HepG2 (cell line): ENCODE measurements around the gene CCDC34. TPM values are rescaled to one million over a fixed set of nuclear protein-coding genes. Genes with fewer than 3 reads are reported as not detected.
A peak's percentile ranks its signal among the peaks of the same experiment; 100 is the strongest.

ENCODE experiments used
- ATAC-seq: fragments of 200-7000 bp; cut with Tn5 transposase; 3 replicates; pipeline ENCODE4 v1.9.1; 2020; ENCODE audit warnings: mild to moderate bottlenecking, moderate library complexity
- BruUV-seq: library from RNA; stranded (reverse); fragments of 400-500 nt; replicated peaks from 2 replicates; lab custom pipeline; 2021; lab: Mats Ljungman, UMichigan
- CTCF ChIA-PET: fragments of 300-600 bp; formaldehyde crosslinking; extraction: SDS; loops from one replicate; lab custom pipeline; 2021; ENCODE audit warnings: low total read pairs, inconsistent platforms, low intra/inter-chr PET ratio; lab: Yijun Ruan, JAX
- POLR2A ChIA-PET: fragments of 350-600 bp; sonication (Branson Sonifier 250); formaldehyde crosslinking; loops from one replicate; lab custom pipeline; 2020; ENCODE audit warnings: antibody characterized with exemption, inconsistent platforms; lab: Yijun Ruan, JAX
- DNase-seq: peaks from one replicate; pipeline ENCODE4 v3.0.0-alpha.2; 2015; ENCODE audit warnings: low spot score
- FAIRE-seq: peaks from 3 replicates; lab custom pipeline; 2011; peaks lifted over from hg19 to GRCh38; lab: Jason Lieb, UNC
- H2AFZ ChIP-seq: one replicate; pipeline ENCODE4 v1.6.1; 2011; ENCODE audit warnings: low read length, inconsistent platforms
- H3K27ac ChIP-seq: fragments of 300-600 bp; 3 replicates; pipeline ENCODE4 v1.8.0; 2011; ENCODE audit warnings: mixed run types, mild to moderate bottlenecking, mixed read lengths, low read length, inconsistent platforms; ENCODE audit not compliant: insufficient read depth; ENCODE audit errors: extremely low read length
- H3K27me3 ChIP-seq, 2 experiments: fragments of 200-600 bp in 1 of 2; 2 replicates in 1 of 2; 3 replicates in 1 of 2; pipeline versions ENCODE4 v1.6.0 to v1.8.0; 2011; ENCODE audit warnings: low read length in 2 of 2, mild to moderate bottlenecking in 2 of 2, moderate library complexity in 2 of 2, inconsistent platforms in 1 of 2; ENCODE audit not compliant: insufficient read depth in 2 of 2, control insufficient read depth in 1 of 2
- H3K36me3 ChIP-seq, 2 experiments: fragments of 200-600 bp in 1 of 2; replicated peaks in 1 of 2; 2 replicates in 1 of 2; 3 replicates in 1 of 2; pipeline versions ENCODE4 v1.5.1 to v1.8.0; 2011; ENCODE audit warnings: low read length in 2 of 2, inconsistent platforms in 1 of 2; ENCODE audit not compliant: insufficient read depth in 2 of 2, control insufficient read depth in 1 of 2
- H3K4me1 ChIP-seq: 2 replicates; pipeline ENCODE4 v1.5.1; 2012; ENCODE audit warnings: low read length, inconsistent platforms; ENCODE audit not compliant: insufficient read depth
- H3K4me2 ChIP-seq: 2 replicates; pipeline ENCODE4 v1.6.0; 2011; ENCODE audit warnings: low read depth, low read length, inconsistent platforms
- H3K4me3 ChIP-seq, 3 experiments: fragments of 200-600 bp in 1 of 3; sonication (generic), shearing (Covaris generic) in 1 of 3; replicated peaks in 1 of 3; 2 replicates each; pipeline ENCODE4 v1.5.1; 2011 to 2016; ENCODE audit warnings: low read length in 3 of 3, inconsistent platforms in 2 of 3, low read depth in 2 of 3, mild to moderate bottlenecking in 2 of 3, control low read depth in 1 of 3, mixed read lengths in 1 of 3; ENCODE audit not compliant: insufficient read depth in 1 of 3
- H3K79me2 ChIP-seq: one replicate; pipeline ENCODE4 v1.6.1; 2011; ENCODE audit warnings: low read length, inconsistent platforms; ENCODE audit not compliant: insufficient read depth
- H3K9ac ChIP-seq: 2 replicates; pipeline ENCODE4 v1.6.0; 2011; ENCODE audit warnings: mild to moderate bottlenecking, low read depth, low read length, inconsistent platforms; ENCODE audit not compliant: insufficient read depth
- H3K9me3 ChIP-seq: 2 replicates; pipeline ENCODE4 v1.5.1; 2012; ENCODE audit warnings: mild to moderate bottlenecking, low read length
- H4K20me1 ChIP-seq: 2 replicates; pipeline ENCODE4 v1.6.0; 2011; ENCODE audit warnings: inconsistent platforms, mild to moderate bottlenecking, low read length, moderate library complexity; ENCODE audit not compliant: insufficient read depth
- DPF2 ChIP-seq: sonication (generic); formaldehyde crosslinking; IDR thresholded peaks from 2 replicates; pipeline ENCODE4 v1.4.0; 2020; ENCODE audit warnings: mild to moderate bottlenecking, low read depth, missing genetic modification reagents, borderline replicate concordance
- FUBP1 ChIP-seq: sonication (generic); formaldehyde crosslinking; IDR thresholded peaks from 2 replicates; pipeline ENCODE4 v1.5.1; 2020; ENCODE audit warnings: missing genetic modification reagents, mild to moderate bottlenecking, borderline replicate concordance
- KIAA2018 ChIP-seq: sonication (generic); formaldehyde crosslinking; IDR thresholded peaks from 2 replicates; pipeline ENCODE4 v1.5.0; 2020; ENCODE audit warnings: mild to moderate bottlenecking, missing genetic modification reagents, borderline replicate concordance
- NCOA1 ChIP-seq: sonication (generic); formaldehyde crosslinking; IDR thresholded peaks from 2 replicates; pipeline ENCODE4 v1.9.0; 2021; ENCODE audit warnings: missing genetic modification reagents
- PPARG ChIP-seq: conservative IDR thresholded peaks from 2 replicates; pipeline ENCODE4 v1.6.1; 2016; ENCODE audit warnings: missing biosample characterization, missing genetic modification reagents
- RBM39 ChIP-seq: fragments of 200-400 bp; formaldehyde crosslinking; IDR thresholded peaks from one replicate; pipeline ENCODE4 v1.6.1; 2018; ENCODE audit warnings: antibody characterized with exemption, mild to moderate bottlenecking, low read depth, low read length; ENCODE audit not compliant: poor library complexity, severe bottlenecking
- ZBTB34 ChIP-seq: sonication (generic); formaldehyde crosslinking; IDR thresholded peaks from 2 replicates; pipeline ENCODE4 v1.8.0; 2022; ENCODE audit warnings: mild to moderate bottlenecking, missing genetic modification reagents
- WGBS: methylation state at CpG from one replicate; pipeline ENCODE4 v1.1.6; 2017; ENCODE audit warnings: low lambda C conversion rate; 5-methylcytosine and 5-hydroxymethylcytosine counted together
- in situ Hi-C: cut with HindIII; loops from 2 replicates; pipeline ENCODE4 v1.10.0; 2017; ENCODE audit warnings: low pct_unique_long_range_greater_than_20kb; ENCODE audit not compliant: extremely low pct_ligation_motif_present
- intact Hi-C: fragments of 100-400 bp; cut with micrococcal nuclease; formaldehyde crosslinking; loops from one replicate; pipeline ENCODE4 v1.10.0; 2022; ENCODE audit not compliant: unreplicated experiment
- polyA plus RNA-seq, 8 experiments: library from polyadenylated mRNA; depleted of rRNA in 3 of 8; stranded (reverse) in 7 of 8; unstranded in 1 of 8; fragments of >200 nt; fragmentation: Illumina TruSeq in 4 of 8; extraction: Trizol in 4 of 8; gene quantifications; 2 replicates each; pipeline versions ENCODE4 v1.2.1 to v1.2.3, GENCODE V29; 2011 to 2016; ENCODE audit warnings: low read depth in 4 of 8, missing spikeins in 1 of 8, mixed read lengths in 1 of 8; ENCODE audit not compliant: insufficient read depth in 1 of 8
- total RNA-seq, 5 experiments: library from RNA; depleted of rRNA; stranded (reverse); fragments of >200 nt; fragmentation: Illumina TruSeq; extraction: Trizol; gene quantifications; 2 replicates each; pipeline ENCODE4 v1.2.3, GENCODE V29; 2016; ENCODE audit warnings: low read depth in 1 of 5

The CCDC34 gene
- total and polyA plus RNA-seq, 2 of the 13 experiments (the other 11 are each of a cell fraction or from before 2014, with no cell fraction given), result 7.6 to 34.3 TPM

- TF ChIP-seq FUBP1 (CRISPR knock-in tag), result no peak
- TF ChIP-seq ZBTB34, result 0 out of 2 replicates have a peak, but pooled peaks have one; percentile 11
These were observed 39.4 kb upstream of the CCDC34 start (continued) for GRCh38 chr11:27402450-27402849.

GRCh38 chr11:27401833-27402316 lies 38.9 kb upstream of the CCDC34 start:
- peak; percentile 87 for ATAC-seq
- Histone ChIP-seq H3K4me1 (peaks cover 93% of the 10 kb centered on the region), H3K9me3 (no peaks in the 10 kb centered on the region), H3K9ac (no peak overlapping the region), H3K4me2 (peak overlapping the region; percentile 60), H3K4me3 (peak overlapping the region in 2 of 3 experiments; percentile 6; a peak in 1 of 6 replicates), H4K20me1 (no peaks in the 10 kb centered on the region), H2AFZ (no peak overlapping the region), H3K27me3 (no peaks in the 10 kb centered on the region), H3K79me2 (peaks cover 47% of the 10 kb centered on the region), H3K27ac (peak overlapping the region; percentile 68), H3K36me3 (peaks cover 4% of the 10 kb centered on the region in 2 experiments; a peak in 4 of 5 replicates)
- in situ Hi-C loops (no loop called here), intact Hi-C loops (no loop called here)
- no TSS peak for BruUV-seq
- DNase-seq, result peak; percentile 85
- WGBS, result 5% methylated on average over 5 of the region's 5 CpGs
- ChIA-PET CTCF (no interaction called here), POLR2A (interaction anchor here (0.9 to 4.1 kb wide), 14 partner anchors 8 to 106 kb away, joined by 3 to 22 read pairs (median 4); partner anchors contain the start of gene LGR4)
- FAIRE-seq, result peak; percentile 87
- TF ChIP-seq KIAA2018, result no peak
- no peak for TF ChIP-seq NCOA1 (CRISPR knock-in tag)
- peak; percentile 94 for TF ChIP-seq DPF2 (CRISPR knock-in tag)
- peak; percentile 74 for TF ChIP-seq PPARG (CRISPR knock-in tag)
- TF ChIP-seq RBM39, result no peak
